ENCODE measurements around the gene SPSB3.

- no peak for TF ChIP-seq CTCF (IDR thresholded peaks at IDR 0.05; ENCODE audit: low read depth, low read length, missing input control)
- no peak for TF ChIP-seq MAX (IDR thresholded peaks at IDR 0.05)
- TF ChIP-seq RAD21 (IDR thresholded peaks at IDR 0.05) = no peak
- no peak for TF ChIP-seq TAF1 (conservative IDR thresholded peaks at IDR 0.05)
- no peak for TF ChIP-seq GABPA (IDR thresholded peaks at IDR 0.05 in 1 of 2, conservative IDR thresholded peaks at IDR 0.05 in 1 of 2)
- TF ChIP-seq RXRA (IDR thresholded peaks at IDR 0.05) = no peak
- TF ChIP-seq EGR1 (IDR thresholded peaks at IDR 0.05; ENCODE audit: low read depth in 2 of 2) = no peak
- TF ChIP-seq REST (IDR thresholded peaks at IDR 0.05) = no peak
These were observed 25.3 kb upstream of the SPSB3 start for GRCh38 chr16:1807626-1808025.

Measured in liver (tissue), 3 donors.